GM19438 (cell line): ENCODE data around the gene MGAT4B.

Experiments
- ATAC-seq: cut with Tn5 transposase; IDR thresholded peaks from one replicate; pipeline ENCODE4 v1.9.1; 2021; ENCODE audit warnings: low read depth; ENCODE audit not compliant: unreplicated experiment

MGAT4B gene

GRCh38 chr5:179812997-179813607, 6.4 kb upstream of the MGAT4B start:
- ATAC-seq: no peak

- no peak for ATAC-seq
Measured at GRCh38 chr5:179812135-179812825, 5.6 kb upstream of the MGAT4B start.

GRCh38 chr5:179805529-179806249, 977 bp downstream of the MGAT4B start:
- ATAC-seq: peak; percentile 29

- no peak for ATAC-seq
Measured at GRCh38 chr5:179805070-179805528, 1.6 kb downstream of the MGAT4B start.

GRCh38 chr5:179804555-179804947, 2.1 kb downstream of the MGAT4B start:
- ATAC-seq: no peak

- no peak for ATAC-seq
Measured at GRCh38 chr5:179803651-179804554, 2.8 kb downstream of the MGAT4B start.

- no peak for ATAC-seq
Measured at GRCh38 chr5:179802950-179803562, 3.6 kb downstream of the MGAT4B start.

- no peak for ATAC-seq
Measured at GRCh38 chr5:179802207-179802883, 4.3 kb downstream of the MGAT4B start.

- peak; percentile 33 for ATAC-seq
Measured at GRCh38 chr5:179801304-179802206, 5.1 kb downstream of the MGAT4B start.

- no peak for ATAC-seq
Measured at GRCh38 chr5:179800696-179801201, 5.9 kb downstream of the MGAT4B start.

- no peak for ATAC-seq
Measured at GRCh38 chr5:179800071-179800695, 6.5 kb downstream of the MGAT4B start.

GRCh38 chr5:179799644-179799973, 7.1 kb downstream of the MGAT4B start:
- no peak for ATAC-seq

GRCh38 chr5:179798771-179799643, 7.7 kb downstream of the MGAT4B start:
- no peak for ATAC-seq

GRCh38 chr5:179798144-179798770, 8.4 kb downstream of the MGAT4B start:
- ATAC-seq: no peak

GRCh38 chr5:179797741-179798140, 8.9 kb downstream of the MGAT4B start:
- no peak for ATAC-seq

- no peak for ATAC-seq
Measured at GRCh38 chr5:179796877-179797608, 9.6 kb downstream of the MGAT4B start.
